HCT116 (cell line): Measurements from ENCODE around the gene KRTAP12-4. TPM values are rescaled to one million over a fixed set of nuclear protein-coding genes. Genes with fewer than 3 reads are reported as not detected.

Experiments
- ATAC-seq: fragments of 200-7000 bp; cut with Tn5 transposase; 2 replicates; pipeline ENCODE4 v1.9.1; 2020; ENCODE audit warnings: mild to moderate bottlenecking, moderate library complexity
- BruUV-seq: library from RNA; stranded (reverse); fragments of 400-500 nt; replicated peaks from 2 replicates; lab custom pipeline; 2021; lab: Mats Ljungman, UMichigan
- CTCF ChIA-PET: fragments of 300-600 bp; sonication (Branson Sonifier 250); formaldehyde crosslinking; loops from one replicate; lab custom pipeline; 2021; ENCODE audit warnings: antibody characterized with exemption; lab: Charles Lee
- POLR2A ChIA-PET: fragments of 300-600, 350-600 bp; sonication (Branson Sonifier 250); formaldehyde crosslinking; loops from one replicate; lab custom pipeline; 2021; ENCODE audit warnings: antibody characterized with exemption; lab: Charles Lee
- RAD21 ChIA-PET, 2 experiments: fragments of 300-600 bp; sonication (Branson Sonifier 250); formaldehyde crosslinking; loops; one replicate each; lab custom pipeline; 2023; ENCODE audit warnings: low total read pairs in 2 of 2; ENCODE audit not compliant: uncharacterized antibody in 2 of 2, unreplicated experiment in 2 of 2, low non-redundant PET in 1 of 2; lab: Charles Lee
- DNase-seq: peaks from one replicate; pipeline ENCODE4 v3.0.0-alpha.2; 2010; ENCODE audit warnings: low read depth, low spot score
- H2AFZ ChIP-seq: fragments of 200-600 bp; shearing (Covaris generic), sonication (generic); 2 replicates; pipeline ENCODE4 v1.6.1; 2017; ENCODE audit warnings: low read depth, mixed run types, mixed read lengths, antibody characterized with exemption, low read length; ENCODE audit not compliant: poor library complexity, severe bottlenecking
- H3K27ac ChIP-seq: 2 replicates; pipeline ENCODE4 v1.5.1; 2012; ENCODE audit warnings: low read depth, low read length
- H3K27me3 ChIP-seq: fragments of 200-600 bp; sonication (generic); 2 replicates; pipeline ENCODE4 v1.6.1; 2016; ENCODE audit warnings: mixed run types, low read length, mixed read lengths; ENCODE audit not compliant: insufficient read depth
- H3K36me3 ChIP-seq, 2 experiments: fragments of 200-500 bp in 1 of 2; fragments of 200-600 bp in 1 of 2; sonication (Bioruptor generic) in 1 of 2; sonication (generic) in 1 of 2; 2 replicates each; pipeline versions ENCODE4 v1.5.1 to v1.6.1; 2014 to 2016; ENCODE audit warnings: low read length in 2 of 2, inconsistent platforms in 1 of 2, mixed read lengths in 1 of 2, mixed run types in 1 of 2; ENCODE audit not compliant: insufficient read depth in 2 of 2, control insufficient read depth in 1 of 2
- H3K4me1 ChIP-seq, 2 experiments: fragments of 200-600 bp in 1 of 2; sonication (generic) in 1 of 2; 2 replicates each; pipeline versions ENCODE4 v1.5.1 to v1.6.1; 2012 to 2017; ENCODE audit warnings: low read length in 2 of 2, inconsistent platforms in 1 of 2, mild to moderate bottlenecking in 1 of 2, mixed read lengths in 1 of 2, mixed run types in 1 of 2, moderate library complexity in 1 of 2; ENCODE audit not compliant: insufficient read depth in 2 of 2, control insufficient read depth in 1 of 2
- H3K4me2 ChIP-seq: fragments of 200-600 bp; sonication (generic); 2 replicates; pipeline ENCODE4 v1.6.1; 2017; ENCODE audit warnings: mixed run types, low read length, mixed read lengths
- H3K4me3 ChIP-seq, 2 experiments: fragments of 200-600 bp in 1 of 2; sonication (generic) in 1 of 2; replicated peaks in 1 of 2; 2 replicates each; pipeline ENCODE4 v1.5.1; 2011 to 2016; ENCODE audit warnings: low read length in 2 of 2, control low read depth in 1 of 2, low read depth in 1 of 2, mild to moderate bottlenecking in 1 of 2, mixed read lengths in 1 of 2, mixed run types in 1 of 2
- H3K79me2 ChIP-seq: fragments of 200-600 bp; sonication (generic); 2 replicates; pipeline ENCODE4 v1.6.1; 2017; ENCODE audit warnings: mild to moderate bottlenecking, mixed run types, low read length, moderate library complexity, mixed read lengths; ENCODE audit not compliant: insufficient read depth
- H3K9ac ChIP-seq: fragments of 200-600 bp; sonication (generic); 2 replicates; pipeline ENCODE4 v1.6.1; 2016; ENCODE audit warnings: low read length, mixed read lengths
- H3K9me2 ChIP-seq: fragments of 200-600 bp; sonication (generic), shearing (Covaris generic); 2 replicates; pipeline ENCODE4 v1.6.1; 2017; ENCODE audit warnings: mixed run types, mild to moderate bottlenecking, moderate library complexity; ENCODE audit not compliant: insufficient read depth
- H3K9me3 ChIP-seq, 2 experiments: fragments of 200-500 bp in 1 of 2; fragments of 200-600 bp in 1 of 2; sonication (Bioruptor generic) in 1 of 2; sonication (generic) in 1 of 2; 2 replicates each; pipeline ENCODE4 v1.6.1; 2014 to 2017; ENCODE audit warnings: low read length in 2 of 2, mixed read lengths in 2 of 2, inconsistent platforms in 1 of 2, low read depth in 1 of 2, mild to moderate bottlenecking in 1 of 2, mixed run types in 1 of 2, moderate library complexity in 1 of 2; ENCODE audit not compliant: control insufficient read depth in 1 of 2, insufficient read depth in 1 of 2
- H4K20me1 ChIP-seq: fragments of 200-600 bp; sonication (generic), shearing (Covaris generic); 2 replicates; pipeline ENCODE4 v1.6.1; 2017; ENCODE audit warnings: mixed run types, mild to moderate bottlenecking, moderate library complexity; ENCODE audit not compliant: insufficient read depth
- intact Hi-C: fragments of 100-400 bp; cut with micrococcal nuclease; formaldehyde crosslinking; loops from 2 replicates; pipeline ENCODE4 v1.10.0; 2022
- total RNA-seq: library from RNA; stranded (reverse); gene quantifications from one replicate; pipeline ENCODE4 v1.2.1, GENCODE V29; 2021; ENCODE audit not compliant: unreplicated experiment
- TF ChIP-seq, protein P1 (sequence below): IDR thresholded peaks from 2 replicates; pipeline ENCODE4 v1.6.1; 2012; ENCODE audit warnings: low read depth
- TF ChIP-seq, protein P2 (sequence below), 3 experiments: fragments of 200-600 bp in 1 of 3; sonication (generic) in 1 of 3; IDR thresholded peaks in 2 of 3; conservative IDR thresholded peaks in 1 of 3; 2 replicates each; pipeline ENCODE4 v1.5.1; 2012 to 2017; ENCODE audit warnings: low read depth in 2 of 3, low read length in 2 of 3, antibody characterized with exemption in 1 of 3, borderline replicate concordance in 1 of 3, control low read depth in 1 of 3, mild to moderate bottlenecking in 1 of 3, mixed read lengths in 1 of 3, mixed run types in 1 of 3, moderate library complexity in 1 of 3; ENCODE audit not compliant: insufficient read depth in 1 of 3

Gene KRTAP12-4
- total RNA-seq, 1 experiment from 2014 or later = not detected

DNA sequence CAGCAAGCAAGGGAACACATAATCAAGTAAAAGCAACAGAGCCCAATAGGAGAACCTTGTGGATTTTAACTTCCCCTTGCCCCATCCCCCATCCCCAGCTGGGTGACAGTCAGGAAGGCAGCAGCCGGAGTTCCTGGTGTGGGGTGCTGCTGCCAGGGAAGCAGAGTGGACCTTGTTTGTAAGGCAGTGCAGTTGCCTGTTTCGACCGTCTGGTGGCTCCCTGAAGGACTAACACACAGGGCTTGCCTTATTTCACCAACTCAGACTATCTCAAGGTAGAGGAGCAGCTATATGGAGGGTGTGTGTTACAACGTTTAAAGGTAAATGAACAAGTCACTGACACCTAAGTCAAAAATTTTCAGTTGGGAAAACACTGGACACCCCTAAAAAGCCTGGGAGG is 36.0 kb downstream of the KRTAP12-4 start:
- ChIA-PET CTCF (no interaction called here), POLR2A (no interaction called here), RAD21 (no interaction called here)
- ATAC-seq (peak; percentile 88), DNase-seq (peak; percentile 2)
- no peak overlapping the region for H3K4me3 ChIP-seq
- no peaks in the 10 kb centered on the region for H4K20me1 ChIP-seq
- no peak overlapping the region for H3K9ac ChIP-seq
- no peak overlapping the region for H3K27ac ChIP-seq
- no peaks in the 10 kb centered on the region for H3K9me2 ChIP-seq
- no TSS peak for BruUV-seq
- H3K79me2 ChIP-seq = no peaks in the 10 kb centered on the region
- H3K4me1 ChIP-seq = no peaks in the 10 kb centered on the region
- H3K9me3 ChIP-seq = peaks cover 8 to 20% of the 10 kb centered on the region in 2 experiments
- intact Hi-C loops = no loop called here
- TF ChIP-seq, protein P1, sequence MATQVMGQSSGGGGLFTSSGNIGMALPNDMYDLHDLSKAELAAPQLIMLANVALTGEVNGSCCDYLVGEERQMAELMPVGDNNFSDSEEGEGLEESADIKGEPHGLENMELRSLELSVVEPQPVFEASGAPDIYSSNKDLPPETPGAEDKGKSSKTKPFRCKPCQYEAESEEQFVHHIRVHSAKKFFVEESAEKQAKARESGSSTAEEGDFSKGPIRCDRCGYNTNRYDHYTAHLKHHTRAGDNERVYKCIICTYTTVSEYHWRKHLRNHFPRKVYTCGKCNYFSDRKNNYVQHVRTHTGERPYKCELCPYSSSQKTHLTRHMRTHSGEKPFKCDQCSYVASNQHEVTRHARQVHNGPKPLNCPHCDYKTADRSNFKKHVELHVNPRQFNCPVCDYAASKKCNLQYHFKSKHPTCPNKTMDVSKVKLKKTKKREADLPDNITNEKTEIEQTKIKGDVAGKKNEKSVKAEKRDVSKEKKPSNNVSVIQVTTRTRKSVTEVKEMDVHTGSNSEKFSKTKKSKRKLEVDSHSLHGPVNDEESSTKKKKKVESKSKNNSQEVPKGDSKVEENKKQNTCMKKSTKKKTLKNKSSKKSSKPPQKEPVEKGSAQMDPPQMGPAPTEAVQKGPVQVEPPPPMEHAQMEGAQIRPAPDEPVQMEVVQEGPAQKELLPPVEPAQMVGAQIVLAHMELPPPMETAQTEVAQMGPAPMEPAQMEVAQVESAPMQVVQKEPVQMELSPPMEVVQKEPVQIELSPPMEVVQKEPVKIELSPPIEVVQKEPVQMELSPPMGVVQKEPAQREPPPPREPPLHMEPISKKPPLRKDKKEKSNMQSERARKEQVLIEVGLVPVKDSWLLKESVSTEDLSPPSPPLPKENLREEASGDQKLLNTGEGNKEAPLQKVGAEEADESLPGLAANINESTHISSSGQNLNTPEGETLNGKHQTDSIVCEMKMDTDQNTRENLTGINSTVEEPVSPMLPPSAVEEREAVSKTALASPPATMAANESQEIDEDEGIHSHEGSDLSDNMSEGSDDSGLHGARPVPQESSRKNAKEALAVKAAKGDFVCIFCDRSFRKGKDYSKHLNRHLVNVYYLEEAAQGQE = no peak
- TF ChIP-seq, protein P2, sequence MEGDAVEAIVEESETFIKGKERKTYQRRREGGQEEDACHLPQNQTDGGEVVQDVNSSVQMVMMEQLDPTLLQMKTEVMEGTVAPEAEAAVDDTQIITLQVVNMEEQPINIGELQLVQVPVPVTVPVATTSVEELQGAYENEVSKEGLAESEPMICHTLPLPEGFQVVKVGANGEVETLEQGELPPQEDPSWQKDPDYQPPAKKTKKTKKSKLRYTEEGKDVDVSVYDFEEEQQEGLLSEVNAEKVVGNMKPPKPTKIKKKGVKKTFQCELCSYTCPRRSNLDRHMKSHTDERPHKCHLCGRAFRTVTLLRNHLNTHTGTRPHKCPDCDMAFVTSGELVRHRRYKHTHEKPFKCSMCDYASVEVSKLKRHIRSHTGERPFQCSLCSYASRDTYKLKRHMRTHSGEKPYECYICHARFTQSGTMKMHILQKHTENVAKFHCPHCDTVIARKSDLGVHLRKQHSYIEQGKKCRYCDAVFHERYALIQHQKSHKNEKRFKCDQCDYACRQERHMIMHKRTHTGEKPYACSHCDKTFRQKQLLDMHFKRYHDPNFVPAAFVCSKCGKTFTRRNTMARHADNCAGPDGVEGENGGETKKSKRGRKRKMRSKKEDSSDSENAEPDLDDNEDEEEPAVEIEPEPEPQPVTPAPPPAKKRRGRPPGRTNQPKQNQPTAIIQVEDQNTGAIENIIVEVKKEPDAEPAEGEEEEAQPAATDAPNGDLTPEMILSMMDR (IDR thresholded peaks at IDR 0.05 in 2 of 3, conservative IDR thresholded peaks at IDR 0.05 in 1 of 3; ENCODE audit: borderline replicate concordance in 1 of 3, insufficient read depth in 1 of 3, low read depth in 2 of 3, low read length in 2 of 3) = peak; percentile 6 to 23 (median 14); a peak in 1 of 6 replicates
- no peak overlapping the region for H3K4me2 ChIP-seq
- no peaks in the 10 kb centered on the region for H3K27me3 ChIP-seq
- H3K36me3 ChIP-seq = no peaks in the 10 kb centered on the region
- no peak overlapping the region for H2AFZ ChIP-seq
